ENCODE measurements around the gene KIRREL3.

KIRREL3 gene

DNA sequence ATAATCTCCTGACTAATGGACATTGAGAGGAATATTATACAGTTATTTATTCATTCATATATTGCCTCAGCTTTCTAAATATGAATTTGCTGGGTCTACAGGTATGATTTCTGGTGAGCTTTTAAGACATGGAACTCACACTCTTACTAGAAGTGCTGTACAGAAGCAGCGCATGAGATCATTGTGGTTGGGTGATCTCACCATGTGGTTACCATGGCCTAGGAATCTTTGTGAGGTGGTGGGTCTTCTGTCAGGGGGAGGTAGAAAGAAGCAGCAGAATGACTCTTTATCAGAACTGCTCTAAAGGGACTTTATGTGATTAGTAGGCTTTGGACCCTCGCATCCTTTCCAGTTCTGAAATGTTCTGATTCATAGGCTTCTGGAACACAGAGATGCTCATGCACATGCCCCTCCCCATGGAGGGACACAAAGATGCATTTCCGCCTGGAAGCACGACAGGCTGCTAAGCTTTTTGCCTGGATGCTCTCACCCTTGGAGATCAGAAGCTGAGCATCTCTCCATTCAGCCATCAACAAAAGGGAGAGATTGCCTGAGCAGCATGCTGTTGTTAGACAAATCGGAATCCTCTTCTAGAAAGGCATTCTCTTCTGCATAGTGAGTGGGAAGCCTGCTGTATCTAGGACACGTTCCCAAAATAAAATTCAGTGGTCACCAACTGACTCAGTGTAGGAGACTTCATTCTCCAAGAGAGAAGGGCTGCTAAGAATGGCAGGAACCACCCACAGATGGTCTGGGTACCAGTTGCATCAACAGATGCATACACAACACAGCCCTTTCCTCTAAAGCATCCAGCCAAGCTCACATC lies 51.3 kb downstream of the KIRREL3 start:
- DNase-seq, result no peak

DNA sequence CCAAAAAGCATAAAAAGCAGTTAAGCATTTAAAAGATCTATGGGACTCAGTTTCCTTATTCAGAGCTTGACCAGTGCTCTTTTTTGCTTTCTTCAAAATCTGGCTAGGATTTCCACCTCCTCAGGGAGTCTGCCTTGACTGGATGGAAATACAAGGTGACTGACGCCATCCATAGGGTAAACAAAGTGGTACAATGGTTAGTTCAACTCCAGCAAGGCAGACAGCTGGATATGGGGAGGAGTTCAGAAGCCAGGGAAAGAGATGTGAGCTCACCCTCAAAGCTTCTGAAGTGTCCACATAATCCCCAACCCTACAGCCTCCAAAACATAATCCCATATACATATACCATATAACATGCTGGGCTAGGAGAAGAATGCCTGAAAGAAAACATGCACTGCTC lies 52.0 kb downstream of the KIRREL3 start:
- DNase-seq, result no peak

DNA sequence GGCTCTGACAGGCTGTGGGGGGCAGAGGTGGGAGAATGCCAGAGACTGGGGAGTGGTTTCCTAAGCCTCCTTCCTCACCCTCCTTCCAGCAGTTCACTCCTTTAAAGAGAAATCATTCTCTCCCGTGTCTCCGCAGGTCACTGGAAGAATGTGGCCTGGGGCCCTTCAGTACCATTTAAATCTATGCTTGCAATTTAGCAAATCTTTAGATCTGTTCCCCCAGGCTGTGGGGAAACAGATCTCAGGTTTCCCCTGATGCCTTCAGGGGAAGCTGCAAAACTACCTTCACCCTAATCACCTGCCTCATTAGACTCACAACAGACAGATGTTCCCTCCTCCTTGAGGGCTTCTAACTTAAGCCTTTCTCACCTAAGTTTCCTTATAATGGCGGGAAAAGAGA lies 55.3 kb downstream of the KIRREL3 start:
- DNase-seq, result no peak

DNA sequence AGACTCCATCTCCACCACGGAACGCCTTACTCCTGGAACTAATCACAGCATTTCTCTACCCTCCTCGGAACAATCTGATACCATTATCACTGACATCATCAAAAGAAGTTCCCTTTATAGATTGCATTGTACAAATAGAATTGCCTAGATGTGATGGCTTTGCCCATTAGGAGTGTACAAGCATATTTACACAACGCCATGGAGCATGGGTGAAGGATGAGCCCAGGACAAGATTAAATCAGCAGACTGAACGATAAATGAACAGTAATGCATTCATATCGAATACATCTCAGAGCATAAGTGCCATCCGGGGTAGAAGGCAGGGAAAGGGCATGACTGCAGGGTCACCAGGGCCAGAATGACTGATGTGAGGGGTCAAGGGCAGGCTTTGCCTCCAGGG lies 57.3 kb downstream of the KIRREL3 start:
- no peak for DNase-seq

DNA sequence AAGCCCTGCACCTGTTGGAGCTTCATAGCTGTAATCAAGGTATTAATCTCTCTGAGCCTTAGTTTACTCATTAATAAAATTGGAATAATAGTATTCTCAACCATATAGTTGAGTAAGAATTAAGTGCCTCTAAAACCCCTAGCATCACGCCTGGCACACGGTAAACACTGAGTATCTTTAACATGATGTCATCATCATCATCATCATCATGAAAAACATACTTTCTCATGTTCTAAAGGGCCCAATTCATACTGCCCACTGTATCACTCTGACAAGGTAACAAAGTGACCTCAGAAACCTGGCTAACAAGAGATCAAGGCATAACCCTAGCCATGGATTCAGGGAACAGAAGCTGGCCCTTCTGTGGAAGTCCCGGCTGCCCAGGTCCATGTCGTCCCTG lies 58.4 kb downstream of the KIRREL3 start:
- DNase-seq, result no peak

DNA sequence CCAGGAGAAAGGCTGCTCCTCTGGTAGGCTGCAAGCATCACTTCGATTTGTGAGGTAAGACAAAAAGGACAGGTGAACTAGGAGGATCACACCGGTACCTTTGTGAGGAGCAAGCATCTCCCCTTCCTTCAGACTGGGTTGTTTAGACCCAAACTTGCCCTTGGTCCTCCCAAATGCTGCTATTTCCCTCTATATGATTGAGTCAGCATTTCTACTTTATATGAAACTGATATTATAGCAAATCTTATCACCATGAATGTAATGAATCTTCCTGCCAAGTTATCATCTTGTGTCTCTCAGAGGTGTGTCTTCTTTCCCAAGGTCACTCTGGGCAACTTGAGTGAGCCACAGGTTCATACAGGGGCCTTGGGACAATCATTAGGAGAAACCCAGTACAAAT lies 61.0 kb downstream of the KIRREL3 start:
- no peak for DNase-seq

DNA sequence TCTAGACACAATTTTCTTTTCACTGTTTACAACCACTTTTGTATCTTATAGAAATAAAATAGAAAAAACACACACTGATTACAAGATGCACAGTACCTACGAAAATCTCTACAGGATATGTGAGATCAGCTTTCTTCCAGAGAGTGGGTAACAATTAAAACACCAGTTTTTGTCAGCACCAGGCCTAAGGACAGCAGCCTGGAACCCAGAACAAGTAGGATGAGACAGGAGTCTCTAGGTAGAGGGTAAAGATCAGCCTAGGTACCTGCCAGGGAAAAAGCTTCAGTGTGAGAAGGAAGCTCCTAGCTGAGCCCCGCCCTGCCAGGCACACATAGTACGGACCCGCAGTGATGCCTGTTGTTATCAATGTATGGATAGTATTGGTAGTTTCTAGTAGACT lies 61.9 kb downstream of the KIRREL3 start:
- no peak for DNase-seq

DNA sequence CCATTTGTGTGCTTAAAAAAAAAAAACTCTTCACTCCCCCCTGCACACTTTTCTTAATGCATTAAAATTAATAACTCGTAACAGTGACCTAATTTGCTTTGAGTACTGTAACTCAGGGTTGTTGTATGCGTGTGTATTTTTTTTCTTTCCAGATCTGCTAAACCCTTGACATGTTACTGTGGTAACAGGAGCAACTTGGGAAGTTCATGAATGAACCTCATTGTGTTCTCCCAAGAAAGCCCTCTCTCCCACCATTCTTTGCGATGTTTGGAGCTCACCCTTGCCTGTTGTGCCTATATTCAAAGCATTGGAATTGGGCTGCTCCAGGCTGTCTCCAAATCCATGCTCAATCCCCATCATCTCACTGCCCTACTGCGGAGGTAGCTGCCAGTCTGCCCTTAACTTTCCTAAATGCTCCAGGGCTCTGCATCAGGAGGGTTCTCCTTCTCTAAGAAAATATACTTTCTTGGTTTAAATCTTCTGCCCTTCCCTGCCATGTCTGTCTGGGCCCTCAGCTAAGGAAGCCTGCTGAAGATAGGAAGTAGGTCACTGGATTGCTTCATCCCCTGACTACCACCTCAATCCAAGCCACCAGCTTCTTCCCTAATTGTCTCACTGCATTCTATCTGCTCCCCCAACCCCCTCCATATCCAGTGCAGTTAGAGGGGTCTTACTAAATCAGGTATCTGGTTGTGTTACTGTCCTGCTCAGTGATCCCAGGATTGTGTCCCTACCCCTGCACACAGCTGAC lies 70.3 kb downstream of the KIRREL3 start:
- no peak for DNase-seq

DNA sequence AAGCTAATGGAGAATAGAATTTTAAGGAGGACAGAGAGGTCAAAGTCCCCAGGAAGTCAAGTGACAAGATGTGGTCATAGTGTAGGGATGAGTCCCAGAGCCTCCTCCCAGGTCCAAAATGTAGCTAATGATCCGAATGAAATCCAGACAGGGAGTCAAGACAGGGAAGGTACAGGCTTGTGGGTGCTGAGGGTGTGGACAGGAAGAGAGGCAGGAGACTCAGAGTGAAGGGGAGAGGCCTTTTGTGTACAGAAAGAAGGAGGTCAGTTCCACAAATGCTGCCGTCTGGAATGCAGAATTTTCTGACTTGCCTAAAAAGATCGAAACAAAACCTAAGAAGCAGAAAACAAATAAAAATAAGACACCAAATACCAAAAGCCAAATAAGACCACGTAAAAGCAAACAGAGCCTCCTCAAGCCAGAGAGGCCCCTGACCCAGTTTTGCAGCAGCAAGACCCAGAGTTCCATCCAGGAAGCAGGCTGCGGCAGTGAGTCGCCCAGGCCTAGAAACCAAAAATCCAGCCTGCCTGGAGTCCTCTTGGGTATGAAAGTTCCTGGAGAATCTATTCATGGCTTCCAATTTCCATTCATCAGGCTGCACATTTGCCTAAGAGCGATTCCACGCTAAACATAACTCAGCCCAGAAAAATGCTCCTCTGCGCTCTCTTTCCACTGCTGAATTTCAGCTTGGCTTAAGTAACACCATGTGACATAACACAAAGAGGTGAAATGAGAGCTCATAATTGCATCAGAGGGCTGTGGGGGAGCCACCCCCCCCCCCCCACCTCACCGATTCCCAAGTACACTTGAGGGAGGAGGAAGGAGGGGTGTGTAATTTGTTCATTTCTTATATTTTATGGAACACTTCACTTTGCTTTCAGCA lies 71.2 kb downstream of the KIRREL3 start:
- no peak for DNase-seq

DNA sequence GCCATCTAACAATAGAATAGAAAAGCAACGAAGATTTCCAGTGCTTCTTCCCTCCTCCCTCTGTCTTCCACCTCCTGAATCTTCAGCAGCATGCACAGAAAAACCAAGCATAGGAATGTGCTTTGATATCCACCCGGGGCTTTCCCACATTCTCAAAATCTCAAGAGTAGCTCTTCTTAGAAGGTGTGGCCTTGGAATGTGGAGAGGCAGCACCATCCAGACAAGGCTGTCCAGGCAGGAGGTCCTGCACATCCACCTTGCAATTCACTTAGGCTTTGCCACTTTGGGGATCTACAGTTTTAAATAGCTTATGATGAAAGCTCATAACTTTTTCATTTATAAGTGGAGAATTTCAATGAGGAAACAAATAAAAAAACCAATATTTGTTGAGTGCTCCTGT lies 72.9 kb downstream of the KIRREL3 start:
- no peak for DNase-seq

DNA sequence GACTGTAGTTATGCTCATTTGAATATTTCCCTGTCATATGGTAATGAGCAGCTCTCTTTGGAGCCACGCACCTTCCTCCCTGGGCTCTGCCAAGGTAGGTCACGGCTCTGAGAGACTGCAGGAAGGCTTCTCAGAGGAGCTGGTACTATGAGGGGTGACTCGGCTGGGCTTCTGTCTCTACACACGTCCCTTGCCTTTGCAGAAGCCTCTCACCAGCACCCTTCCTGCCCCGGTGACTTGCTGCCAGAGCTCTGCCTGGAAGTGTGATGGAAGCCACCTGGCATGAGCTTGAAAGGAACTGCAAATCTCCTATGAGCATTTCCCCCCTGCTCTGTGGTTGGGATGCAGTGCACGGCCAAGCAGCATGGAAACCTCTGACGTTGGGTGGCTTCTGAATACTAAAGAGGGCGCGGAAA lies 74.2 kb downstream of the KIRREL3 start:
- no peak for DNase-seq

DNA sequence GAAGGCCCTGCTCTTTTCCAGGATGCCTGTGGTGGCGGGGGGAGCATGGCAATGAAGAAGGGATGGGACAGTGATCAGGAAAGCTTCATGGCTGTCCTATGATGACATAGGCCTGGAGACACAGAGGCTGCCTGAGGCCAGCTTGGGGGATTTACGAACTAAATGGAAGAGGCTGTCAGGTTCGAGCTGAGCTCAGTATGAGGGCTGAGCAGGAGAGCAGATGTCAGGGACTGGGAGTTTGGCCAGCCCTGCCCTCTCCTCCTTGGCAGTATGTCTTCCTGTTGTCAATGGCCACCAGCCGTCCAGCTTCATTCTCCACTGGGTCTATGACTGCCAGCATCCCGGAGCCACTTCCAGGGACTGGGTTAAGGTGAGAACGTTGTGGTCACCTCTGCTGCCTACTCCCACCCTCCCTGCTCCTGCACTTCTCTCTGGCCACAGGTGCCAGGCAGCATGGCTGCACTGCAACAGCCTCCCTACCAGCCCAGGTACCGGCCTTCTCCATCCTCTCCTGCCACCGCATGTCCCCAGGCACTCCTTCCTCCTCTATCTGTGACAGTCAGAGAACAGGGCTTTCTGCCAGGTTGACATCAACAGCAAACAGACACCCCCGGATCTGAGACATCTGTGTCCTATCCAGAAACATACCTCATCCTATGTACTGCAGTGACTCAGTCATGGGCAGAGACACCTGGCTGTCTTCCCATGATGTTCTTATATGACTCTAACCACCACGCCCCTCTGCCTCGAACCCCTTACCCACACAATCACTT lies 75.1 kb downstream of the KIRREL3 start:
- no peak for DNase-seq

DNA sequence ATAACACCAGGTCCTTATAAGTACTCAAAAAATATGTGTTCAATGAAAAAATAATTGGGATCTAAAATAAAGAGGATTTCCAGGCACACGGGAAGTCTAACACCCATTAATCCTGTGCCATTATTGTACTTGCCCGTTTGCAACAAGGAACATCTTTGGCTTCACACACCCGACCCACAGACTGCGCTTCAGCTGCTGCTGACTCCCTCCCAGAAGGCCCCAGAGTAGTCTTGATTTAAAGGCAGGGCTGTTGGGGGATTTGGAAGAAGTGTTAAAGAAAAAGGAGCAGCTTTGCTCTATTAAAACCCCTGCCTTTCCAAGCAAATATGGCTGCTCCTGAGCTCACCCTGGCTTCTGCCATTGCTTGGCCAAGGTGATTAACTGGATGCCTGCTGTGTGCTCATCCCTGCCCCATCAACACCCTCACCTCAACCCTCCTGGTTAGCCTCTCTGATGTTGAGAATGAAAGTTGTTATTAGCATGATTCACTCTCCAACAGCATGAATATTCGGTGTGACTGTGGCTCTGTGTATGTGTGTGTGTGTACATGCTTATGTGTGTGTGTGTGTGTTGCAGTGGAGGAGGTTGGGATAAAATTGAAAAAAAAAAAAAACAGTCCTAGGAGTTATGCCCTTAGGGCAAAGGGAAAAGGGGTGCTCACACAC lies 76.1 kb downstream of the KIRREL3 start:
- no peak for DNase-seq

DNA sequence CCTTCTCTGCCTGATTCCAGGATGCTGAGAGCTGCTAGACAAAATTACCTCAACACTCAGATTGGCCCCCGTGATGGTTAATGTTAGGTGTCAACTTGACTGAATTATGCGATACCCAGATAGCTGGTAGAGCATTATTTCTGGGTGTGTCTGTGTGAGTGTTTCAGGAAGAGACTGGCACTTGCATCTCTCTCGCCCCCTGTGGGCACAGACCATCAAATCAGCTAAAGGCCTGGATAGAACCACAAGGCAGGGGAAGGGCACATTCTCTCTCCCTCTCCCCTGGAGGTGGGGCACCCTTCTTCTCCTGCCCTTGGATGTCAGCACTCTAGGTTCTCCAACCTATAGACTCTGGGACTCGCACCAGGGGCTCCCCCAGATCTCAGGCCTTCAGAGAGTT lies 79.7 kb downstream of the KIRREL3 start:
- DNase-seq, result no peak

DNA sequence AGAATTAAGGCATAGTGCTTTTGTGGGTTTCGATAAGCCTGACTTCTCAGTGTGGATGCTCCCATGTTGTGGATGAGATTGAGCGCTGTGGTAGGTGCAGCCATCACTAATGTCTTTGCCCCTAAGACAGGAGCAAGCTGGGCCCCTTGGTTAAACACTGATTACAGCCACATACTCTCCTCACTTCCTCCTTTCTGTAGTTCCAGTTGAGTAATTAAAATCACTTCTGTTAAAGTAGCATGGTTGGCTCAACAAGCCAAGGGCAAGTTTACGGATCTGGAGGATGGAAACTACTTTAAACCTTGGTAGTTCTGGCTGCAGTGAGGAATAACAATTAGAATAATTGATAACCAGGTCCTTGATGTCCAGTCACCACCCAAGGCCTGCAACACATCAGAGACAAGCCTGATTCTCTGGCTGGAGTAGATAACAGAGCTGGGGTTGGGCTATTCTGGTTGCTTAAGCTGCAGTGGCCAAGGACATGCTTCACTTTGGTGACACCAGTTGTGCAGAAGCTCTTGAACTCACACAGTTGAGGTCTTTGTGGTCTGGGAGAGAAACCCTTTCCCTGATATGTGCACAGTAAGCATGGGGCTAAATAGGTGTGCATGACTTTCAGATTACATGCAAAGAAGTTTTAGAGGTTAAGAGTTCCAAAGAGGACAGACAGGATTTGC lies 81.3 kb downstream of the KIRREL3 start:
- peak; percentile 1 for DNase-seq

DNA sequence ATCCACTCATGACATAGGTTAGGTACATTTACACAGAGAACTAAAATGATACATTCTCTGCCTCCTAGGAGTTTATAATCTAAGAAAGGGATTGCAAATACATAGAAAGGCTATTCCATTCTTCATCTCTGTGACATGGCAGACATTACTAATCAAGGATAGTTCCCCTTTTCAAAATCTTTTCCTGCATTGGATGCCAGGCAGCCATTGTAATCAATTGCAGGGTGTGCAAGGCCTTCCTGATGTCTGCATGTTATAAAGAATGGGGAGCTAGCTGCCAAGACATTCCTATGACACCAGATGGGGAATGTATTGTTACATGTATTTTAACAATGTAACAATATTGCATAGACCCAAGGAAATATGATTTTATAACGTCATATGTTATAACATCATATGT lies 82.0 kb downstream of the KIRREL3 start:
- DNase-seq, result no peak

DNA sequence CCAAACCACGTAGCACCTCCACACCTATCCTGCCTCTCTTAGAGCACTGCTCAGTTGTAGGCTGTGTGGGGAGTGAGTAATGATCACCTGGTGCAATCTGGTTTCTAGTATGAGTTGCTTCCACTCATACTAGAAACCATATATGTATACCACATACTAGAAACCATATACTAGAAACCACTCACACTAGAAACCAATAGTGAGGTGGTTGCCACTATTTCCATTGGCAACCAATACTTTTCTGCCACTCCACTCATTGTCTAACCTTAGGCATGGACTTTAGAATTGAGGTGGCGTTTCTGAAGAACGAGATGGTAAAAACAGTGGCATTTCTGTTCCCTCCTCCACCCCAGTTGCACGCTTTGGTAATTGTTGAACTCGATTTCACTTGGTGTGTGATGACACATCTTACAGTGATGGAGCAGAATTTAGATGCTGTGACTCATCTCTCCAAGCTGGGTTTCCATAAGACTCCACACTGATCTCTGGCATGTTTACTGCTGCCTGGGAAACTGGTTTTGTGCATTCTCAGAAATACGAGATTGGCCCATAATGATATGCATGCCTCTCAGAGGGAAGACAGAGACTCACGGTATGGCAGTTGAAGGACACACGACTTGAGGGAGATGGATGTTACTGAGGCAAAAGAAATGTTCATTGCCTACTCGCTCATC lies 82.9 kb downstream of the KIRREL3 start:
- DNase-seq, result no peak

DNA sequence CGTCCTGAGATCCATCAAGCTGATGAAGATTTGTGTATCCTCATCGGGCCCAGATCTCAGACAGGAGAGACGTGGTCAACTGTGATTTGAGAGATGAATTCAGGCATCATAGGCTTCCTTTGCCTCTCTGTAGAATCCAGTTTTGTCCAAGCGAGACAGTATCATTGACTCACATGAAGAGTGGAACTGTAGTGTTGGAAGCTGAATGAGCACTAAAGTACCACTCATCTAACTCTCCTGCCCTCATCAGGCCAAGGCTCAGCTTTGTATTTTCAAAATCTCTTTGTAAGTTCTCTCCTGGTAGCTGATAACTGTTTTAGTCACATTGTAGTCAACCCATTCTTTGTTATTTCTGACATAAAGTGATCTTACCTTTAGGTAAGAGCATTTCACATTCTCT lies 85.1 kb downstream of the KIRREL3 start:
- DNase-seq, result no peak

DNA sequence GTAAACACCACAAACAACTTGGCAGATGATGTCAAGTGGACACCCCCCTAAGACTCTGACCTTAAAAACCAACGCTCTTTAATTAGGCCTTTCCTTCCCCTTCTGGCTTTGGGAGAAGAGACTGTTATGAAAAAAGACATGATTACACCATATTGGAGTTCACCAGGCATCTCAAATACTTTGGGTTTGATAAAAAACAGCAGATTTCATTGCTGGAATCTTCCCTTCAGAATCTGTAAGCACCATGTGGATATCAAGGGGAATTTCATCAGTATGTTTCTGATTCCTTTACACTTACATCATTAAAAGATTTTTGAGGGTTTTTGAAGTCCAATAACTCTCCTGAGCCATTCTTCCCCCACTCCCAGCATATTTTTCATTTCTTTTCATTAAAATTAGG lies 85.6 kb downstream of the KIRREL3 start:
- DNase-seq, result no peak

DNA sequence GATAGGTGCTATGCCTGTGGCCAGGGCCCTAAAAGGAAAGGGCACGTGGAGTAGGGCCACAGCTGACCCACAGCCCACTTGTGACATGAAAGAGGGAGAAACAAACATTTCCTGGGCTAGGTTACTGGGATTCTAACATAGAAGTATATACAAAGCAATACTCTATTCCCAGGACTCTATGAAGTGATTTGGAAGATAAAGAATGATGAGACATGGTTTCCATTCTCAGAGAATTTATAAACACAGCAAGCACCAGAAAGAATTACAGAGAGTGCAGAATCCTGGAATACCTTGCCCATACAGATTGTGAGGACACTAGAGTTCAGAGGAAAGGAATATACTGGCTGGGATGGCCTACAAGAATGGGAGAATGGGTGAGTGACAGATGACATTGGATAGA lies 86.4 kb downstream of the KIRREL3 start:
- DNase-seq, result no peak

DNA sequence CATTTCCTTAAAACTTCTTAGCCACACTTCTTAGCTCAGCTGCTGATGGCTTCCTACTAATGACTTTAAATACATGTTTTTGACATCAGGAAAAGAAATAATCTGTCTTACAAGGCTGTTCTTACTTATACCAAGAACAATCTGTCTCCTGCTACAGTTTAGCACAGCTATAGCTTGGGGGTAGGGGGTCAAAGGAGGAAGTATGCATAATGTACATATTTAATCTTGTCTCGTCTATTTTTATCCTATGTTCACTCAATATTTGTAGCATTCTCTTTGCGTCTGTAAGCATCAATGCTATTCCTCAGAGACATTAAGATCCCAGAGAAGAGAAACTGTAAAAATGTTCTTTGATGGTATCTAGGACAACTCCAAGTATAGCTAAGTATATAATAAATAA lies 96.0 kb downstream of the KIRREL3 start:
- DNase-seq, result no peak

Measured in hematopoietic multipotent progenitor cell treated with erythropoietin and hydrocortisone succinate and interleukin-3 and kit ligand, for 8 days (in vitro differentiated cells).